HepG2 (cell line): ENCODE data around the gene UQCRC2. TPM values are rescaled to one million over a fixed set of nuclear protein-coding genes. Genes with fewer than 3 reads are reported as not detected.

Experiments
- HHEX ChIP-seq: IDR thresholded peaks from 2 replicates; pipeline ENCODE4 v1.6.1; 2016; ENCODE audit warnings: control low read depth
- MAFG ChIP-seq: sonication (generic); formaldehyde crosslinking; IDR thresholded peaks from 2 replicates; pipeline ENCODE4 v1.5.1; 2020; ENCODE audit warnings: mild to moderate bottlenecking, missing genetic modification reagents
- SRSF9 ChIP-seq: fragments of 200-400 bp; formaldehyde crosslinking; IDR thresholded peaks from 2 replicates; pipeline ENCODE4 v1.6.1; 2018; ENCODE audit warnings: borderline replicate concordance, mild to moderate bottlenecking, low read depth, low read length; ENCODE audit not compliant: insufficient read depth, poor library complexity, severe bottlenecking
- ZBTB20 ChIP-seq: sonication (generic); formaldehyde crosslinking; IDR thresholded peaks from 2 replicates; pipeline ENCODE4 v1.8.1; 2023; ENCODE audit warnings: missing genetic modification reagents, low read depth, mild to moderate bottlenecking, borderline replicate concordance
- ZC3H13 ChIP-seq: sonication (generic); formaldehyde crosslinking; IDR thresholded peaks from 2 replicates; pipeline ENCODE4 v1.8.1; 2023; ENCODE audit warnings: mild to moderate bottlenecking, missing genetic modification reagents, moderate library complexity
- ZNF121 ChIP-seq: sonication (generic); formaldehyde crosslinking; IDR thresholded peaks from 2 replicates; pipeline ENCODE4 v1.5.0; 2020; ENCODE audit warnings: mild to moderate bottlenecking, missing genetic modification reagents
- ZNF496 ChIP-seq: sonication (generic); formaldehyde crosslinking; IDR thresholded peaks from 2 replicates; pipeline ENCODE4 v1.8.1; 2023; ENCODE audit warnings: mild to moderate bottlenecking, moderate library complexity, missing genetic modification reagents; ENCODE audit not compliant: insufficient replicate concordance
- ZNF558 ChIP-seq: sonication (generic); formaldehyde crosslinking; IDR thresholded peaks from 2 replicates; pipeline ENCODE4 v1.9.0; 2022; ENCODE audit warnings: mild to moderate bottlenecking, missing genetic modification reagents, borderline replicate concordance
- ZNF777 ChIP-seq: sonication (generic); formaldehyde crosslinking; IDR thresholded peaks from 2 replicates; pipeline ENCODE4 v1.4.0; 2020; ENCODE audit warnings: missing genetic modification reagents
- ZNF792 ChIP-seq: IDR thresholded peaks from 2 replicates; pipeline ENCODE4 v1.6.1; 2016
- polyA plus RNA-seq, 8 experiments: library from polyadenylated mRNA; depleted of rRNA in 3 of 8; stranded (reverse) in 7 of 8; unstranded in 1 of 8; fragments of >200 nt; fragmentation: Illumina TruSeq in 4 of 8; extraction: Trizol in 4 of 8; gene quantifications; 2 replicates each; pipeline versions ENCODE4 v1.2.1 to v1.2.3, GENCODE V29; 2011 to 2016; ENCODE audit warnings: low read depth in 4 of 8, missing spikeins in 1 of 8, mixed read lengths in 1 of 8; ENCODE audit not compliant: insufficient read depth in 1 of 8
- total RNA-seq, 5 experiments: library from RNA; depleted of rRNA; stranded (reverse); fragments of >200 nt; fragmentation: Illumina TruSeq; extraction: Trizol; gene quantifications; 2 replicates each; pipeline ENCODE4 v1.2.3, GENCODE V29; 2016; ENCODE audit warnings: low read depth in 1 of 5
- TF ChIP-seq, protein P1 (sequence below), 2 experiments: fragments of 450-650 bp in 1 of 2; sonication (generic) in 1 of 2; formaldehyde crosslinking; IDR thresholded peaks; 2 replicates each; pipeline versions ENCODE4 v1.5.0 to v1.8.0; 2020 to 2022; ENCODE audit warnings: mild to moderate bottlenecking in 1 of 2, missing genetic modification reagents in 1 of 2
- TF ChIP-seq, protein P2 (sequence below): sonication (generic); formaldehyde crosslinking; IDR thresholded peaks from 2 replicates; pipeline ENCODE4 v1.4.0; 2020; ENCODE audit warnings: mild to moderate bottlenecking, missing genetic modification reagents

Gene UQCRC2
- total and polyA plus RNA-seq, 2 of the 13 experiments (the other 11 are each of a cell fraction or from before 2014, with no cell fraction given): 442 to 536 TPM

DNA sequence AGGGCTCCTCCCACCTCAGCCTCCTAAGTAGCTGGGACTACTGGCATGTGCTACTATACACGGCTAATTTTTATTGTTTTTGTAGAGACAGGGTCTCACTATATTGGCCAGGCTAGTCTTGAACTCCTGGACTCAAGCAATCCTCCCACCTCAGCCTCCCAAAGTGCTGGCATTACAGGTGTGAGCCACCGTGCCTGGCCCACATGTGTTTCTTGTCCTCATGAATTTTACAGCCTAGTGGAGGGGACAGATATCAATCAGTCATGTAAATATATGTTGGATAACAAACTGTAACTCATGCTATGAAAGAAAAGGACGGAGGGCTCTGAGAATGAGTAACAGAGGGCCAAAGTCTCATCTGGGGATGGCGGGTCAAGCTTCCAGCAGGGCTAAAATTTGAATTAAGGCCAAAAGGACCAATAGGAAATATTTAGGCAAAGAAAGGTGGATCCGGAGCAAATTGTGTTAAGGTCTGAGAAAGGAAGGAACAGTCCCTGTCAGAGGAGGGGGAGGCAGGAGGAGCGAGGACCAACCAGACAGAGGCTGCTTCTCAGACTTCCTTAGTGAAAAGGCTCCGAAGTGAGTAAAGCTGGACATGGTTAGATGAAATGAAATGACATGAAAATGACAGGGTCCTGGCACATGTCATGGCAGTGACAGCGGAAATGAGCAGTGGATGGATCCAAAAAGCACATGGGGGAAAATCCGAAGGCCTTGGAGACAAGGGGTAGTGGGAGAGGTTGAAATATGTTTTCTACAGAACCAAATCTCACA lies 43.9 kb downstream of the UQCRC2 start (continued):
- TF ChIP-seq, protein P1, sequence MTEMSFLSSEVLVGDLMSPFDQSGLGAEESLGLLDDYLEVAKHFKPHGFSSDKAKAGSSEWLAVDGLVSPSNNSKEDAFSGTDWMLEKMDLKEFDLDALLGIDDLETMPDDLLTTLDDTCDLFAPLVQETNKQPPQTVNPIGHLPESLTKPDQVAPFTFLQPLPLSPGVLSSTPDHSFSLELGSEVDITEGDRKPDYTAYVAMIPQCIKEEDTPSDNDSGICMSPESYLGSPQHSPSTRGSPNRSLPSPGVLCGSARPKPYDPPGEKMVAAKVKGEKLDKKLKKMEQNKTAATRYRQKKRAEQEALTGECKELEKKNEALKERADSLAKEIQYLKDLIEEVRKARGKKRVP (CRISPR knock-in tag; IDR thresholded peaks at IDR 0.05): no peak
- peak; percentile 98 for TF ChIP-seq ZNF121 (CRISPR knock-in tag)
- TF ChIP-seq ZBTB20 (CRISPR knock-in tag): 0 out of 2 replicates have a peak, but pooled peaks have one; percentile 30
- no peak; the same call in 1 of the 2 replicates for TF ChIP-seq ZNF792 (CRISPR knock-in tag)
- TF ChIP-seq, protein P2, sequence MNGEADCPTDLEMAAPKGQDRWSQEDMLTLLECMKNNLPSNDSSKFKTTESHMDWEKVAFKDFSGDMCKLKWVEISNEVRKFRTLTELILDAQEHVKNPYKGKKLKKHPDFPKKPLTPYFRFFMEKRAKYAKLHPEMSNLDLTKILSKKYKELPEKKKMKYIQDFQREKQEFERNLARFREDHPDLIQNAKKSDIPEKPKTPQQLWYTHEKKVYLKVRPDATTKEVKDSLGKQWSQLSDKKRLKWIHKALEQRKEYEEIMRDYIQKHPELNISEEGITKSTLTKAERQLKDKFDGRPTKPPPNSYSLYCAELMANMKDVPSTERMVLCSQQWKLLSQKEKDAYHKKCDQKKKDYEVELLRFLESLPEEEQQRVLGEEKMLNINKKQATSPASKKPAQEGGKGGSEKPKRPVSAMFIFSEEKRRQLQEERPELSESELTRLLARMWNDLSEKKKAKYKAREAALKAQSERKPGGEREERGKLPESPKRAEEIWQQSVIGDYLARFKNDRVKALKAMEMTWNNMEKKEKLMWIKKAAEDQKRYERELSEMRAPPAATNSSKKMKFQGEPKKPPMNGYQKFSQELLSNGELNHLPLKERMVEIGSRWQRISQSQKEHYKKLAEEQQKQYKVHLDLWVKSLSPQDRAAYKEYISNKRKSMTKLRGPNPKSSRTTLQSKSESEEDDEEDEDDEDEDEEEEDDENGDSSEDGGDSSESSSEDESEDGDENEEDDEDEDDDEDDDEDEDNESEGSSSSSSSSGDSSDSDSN: no peak
- no peak for TF ChIP-seq ZNF558
- TF ChIP-seq HHEX: no peak
- no peak for TF ChIP-seq ZNF496 (CRISPR knock-in tag)
- no peak for TF ChIP-seq MAFG (CRISPR knock-in tag)
- TF ChIP-seq SRSF9: no peak
- TF ChIP-seq ZC3H13 (CRISPR knock-in tag): no peak
- TF ChIP-seq ZNF777 (CRISPR knock-in tag): no peak
